ENCODE results near the gene CAMTA1. TPM values are rescaled to one million over a fixed set of nuclear protein-coding genes. Genes with fewer than 3 reads are reported as not detected.

The CAMTA1 gene
- total and polyA plus RNA-seq, 2 experiments from 2014 or later, result 89.0 to 145 TPM

DNA sequence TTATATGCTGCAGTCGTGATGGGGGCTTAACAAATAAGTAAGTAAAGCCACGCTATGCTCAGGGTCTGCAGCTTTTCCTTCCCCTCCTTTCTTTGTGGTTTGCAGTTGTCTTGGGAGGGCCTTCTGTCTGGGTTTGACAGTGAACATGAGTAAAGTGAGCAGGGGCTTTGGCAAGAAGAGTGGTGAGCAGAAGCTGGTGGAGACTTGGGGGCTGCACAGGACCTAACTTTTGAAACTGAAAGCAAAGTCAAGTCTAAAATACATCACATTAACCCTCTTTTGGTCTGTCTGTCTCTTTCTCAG, 617.2 kb downstream of the CAMTA1 start:
- TF ChIP-seq EZH2phosphoT487 (IDR thresholded peaks at IDR 0.05; ENCODE audit: low read depth, severe bottlenecking, unreplicated experiment) (no peak), EZH2 (IDR thresholded peaks at IDR 0.05; ENCODE audit: borderline replicate concordance) (no peak)
- TF ChIP-seq, protein P1, sequence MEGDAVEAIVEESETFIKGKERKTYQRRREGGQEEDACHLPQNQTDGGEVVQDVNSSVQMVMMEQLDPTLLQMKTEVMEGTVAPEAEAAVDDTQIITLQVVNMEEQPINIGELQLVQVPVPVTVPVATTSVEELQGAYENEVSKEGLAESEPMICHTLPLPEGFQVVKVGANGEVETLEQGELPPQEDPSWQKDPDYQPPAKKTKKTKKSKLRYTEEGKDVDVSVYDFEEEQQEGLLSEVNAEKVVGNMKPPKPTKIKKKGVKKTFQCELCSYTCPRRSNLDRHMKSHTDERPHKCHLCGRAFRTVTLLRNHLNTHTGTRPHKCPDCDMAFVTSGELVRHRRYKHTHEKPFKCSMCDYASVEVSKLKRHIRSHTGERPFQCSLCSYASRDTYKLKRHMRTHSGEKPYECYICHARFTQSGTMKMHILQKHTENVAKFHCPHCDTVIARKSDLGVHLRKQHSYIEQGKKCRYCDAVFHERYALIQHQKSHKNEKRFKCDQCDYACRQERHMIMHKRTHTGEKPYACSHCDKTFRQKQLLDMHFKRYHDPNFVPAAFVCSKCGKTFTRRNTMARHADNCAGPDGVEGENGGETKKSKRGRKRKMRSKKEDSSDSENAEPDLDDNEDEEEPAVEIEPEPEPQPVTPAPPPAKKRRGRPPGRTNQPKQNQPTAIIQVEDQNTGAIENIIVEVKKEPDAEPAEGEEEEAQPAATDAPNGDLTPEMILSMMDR (IDR thresholded peaks at IDR 0.05; ENCODE audit: poor library complexity), result no peak
- no peaks in the 10 kb centered on the region for H3K9me3 ChIP-seq (ENCODE audit: low read depth)
- 87% methylated on average over 2 of the region's 2 CpGs for WGBS (ENCODE audit: low lambda C conversion rate, missing lambda C conversion rate)

DNA sequence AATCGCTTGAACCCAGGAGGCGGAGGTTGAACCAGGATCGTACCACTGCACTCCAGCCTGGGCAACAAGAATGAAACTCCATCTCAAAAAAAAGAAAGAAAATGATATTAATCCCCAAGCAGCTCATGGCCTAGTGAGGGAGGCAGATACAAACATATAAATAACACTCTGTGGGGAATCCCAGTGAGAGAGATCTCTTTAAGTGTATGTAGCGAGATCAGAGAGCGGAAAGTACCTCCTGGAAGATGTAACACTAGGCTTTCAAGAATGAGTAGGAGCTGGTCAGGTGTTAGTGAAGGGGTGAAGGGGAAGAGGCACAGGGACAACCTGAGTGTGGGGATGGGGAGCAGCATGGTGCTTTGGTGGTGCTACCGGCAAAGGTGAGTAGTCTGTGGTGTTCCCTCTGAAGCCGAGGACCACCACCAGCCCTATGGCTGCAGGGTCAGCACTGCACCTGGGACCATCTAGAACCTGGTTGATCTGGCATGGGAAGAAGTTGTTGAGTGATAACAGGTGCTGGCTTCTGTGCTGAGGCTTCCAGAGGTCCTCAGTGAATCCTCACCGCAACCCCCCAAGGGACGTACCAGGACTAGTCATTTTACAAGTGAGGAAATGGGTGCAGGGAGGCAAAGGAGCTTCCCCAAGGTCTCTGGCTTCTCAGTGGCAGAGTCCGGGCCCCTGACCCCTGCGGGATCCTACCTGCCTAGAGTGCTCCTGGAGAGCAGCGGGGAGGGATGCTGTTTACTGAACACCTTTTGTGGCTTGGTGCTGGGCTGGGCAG, 618.2 kb downstream of the CAMTA1 start:
- H2AFZ ChIP-seq, result no peak overlapping the region
- H3K4me2 ChIP-seq, result no peak overlapping the region
- H3K4me1 ChIP-seq (ENCODE audit: insufficient read depth), result peaks cover 4% of the 10 kb centered on the region
- H3K27ac ChIP-seq, result no peak overlapping the region
- no peaks in the 10 kb centered on the region for H3K36me3 ChIP-seq (replicated peaks; ENCODE audit: insufficient read depth, low read depth)
- H3K79me2 ChIP-seq, result no peaks in the 10 kb centered on the region
- H3K4me3 ChIP-seq, result no peak overlapping the region
- no peak for TF ChIP-seq EZH2phosphoT487 (IDR thresholded peaks at IDR 0.05; ENCODE audit: low read depth, severe bottlenecking, unreplicated experiment)
- TF ChIP-seq, protein P1 (IDR thresholded peaks at IDR 0.05; ENCODE audit: poor library complexity), result no peak
- no peak for TF ChIP-seq EZH2 (IDR thresholded peaks at IDR 0.05; ENCODE audit: borderline replicate concordance)
- H4K20me1 ChIP-seq (ENCODE audit: insufficient read depth, poor library complexity, severe bottlenecking), result no peaks in the 10 kb centered on the region
- no peaks in the 10 kb centered on the region for H3K27me3 ChIP-seq
- DNase-seq (ENCODE audit: low spot score), result no peak
- 97% methylated on average over 12 of the region's 12 CpGs for WGBS (ENCODE audit: low lambda C conversion rate, missing lambda C conversion rate)
- H3K9me2 ChIP-seq (replicated peaks; ENCODE audit: insufficient read depth), result no peaks in the 10 kb centered on the region
- H3K9me3 ChIP-seq (ENCODE audit: low read depth), result no peaks in the 10 kb centered on the region

More for the DNA sequence above, 617.2 kb downstream of the CAMTA1 start:
- no peak overlapping the region for H3K4me2 ChIP-seq
- DNase-seq (ENCODE audit: low spot score), result no peak
- H3K27me3 ChIP-seq, result no peaks in the 10 kb centered on the region
- no peaks in the 10 kb centered on the region for H3K9me2 ChIP-seq (replicated peaks; ENCODE audit: insufficient read depth)
- no peaks in the 10 kb centered on the region for H3K36me3 ChIP-seq (replicated peaks; ENCODE audit: insufficient read depth, low read depth)
- H3K4me1 ChIP-seq (ENCODE audit: insufficient read depth), result peaks cover 4% of the 10 kb centered on the region
- no peaks in the 10 kb centered on the region for H3K79me2 ChIP-seq
- no peak overlapping the region for H3K4me3 ChIP-seq
- peak overlapping the region; percentile 82 for H3K27ac ChIP-seq
- no peak overlapping the region for H2AFZ ChIP-seq
- no peaks in the 10 kb centered on the region for H4K20me1 ChIP-seq (ENCODE audit: insufficient read depth, poor library complexity, severe bottlenecking)

DNA sequence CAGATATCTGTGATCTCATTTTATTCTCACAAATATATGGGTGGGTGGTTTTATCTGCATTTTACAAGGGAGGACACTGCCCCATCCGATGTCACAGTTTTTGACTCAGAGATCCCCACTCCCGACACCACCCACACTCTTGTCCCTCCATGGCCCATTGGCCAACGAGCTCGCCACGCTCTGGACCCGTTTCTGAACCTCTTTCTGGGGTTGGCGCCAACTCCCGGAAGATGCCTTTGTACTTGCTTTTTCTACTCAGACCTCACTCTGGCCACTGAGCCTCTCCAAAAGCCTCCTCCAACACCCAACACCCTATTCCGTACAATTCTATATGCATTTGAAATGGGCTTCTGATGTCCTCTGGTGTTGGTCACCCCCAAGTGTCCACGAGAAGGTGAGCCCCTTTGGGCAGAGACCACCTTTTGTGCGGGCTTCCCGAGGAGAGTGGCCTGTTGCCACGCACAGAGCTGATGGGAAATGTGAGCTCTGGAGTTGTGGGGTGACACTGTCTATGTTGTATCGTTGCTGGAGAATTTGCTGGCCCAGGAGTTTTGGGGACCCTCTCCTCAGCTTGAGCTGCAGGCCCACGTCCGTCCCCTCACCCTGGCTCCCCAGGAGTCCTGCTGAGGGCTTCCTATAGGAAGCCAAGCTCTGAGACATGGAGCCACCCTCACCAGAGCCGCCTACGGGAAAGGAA, 618.9 kb downstream of the CAMTA1 start:
- Histone ChIP-seq H3K4me3 (no peak overlapping the region), H3K9me3 (ENCODE audit: low read depth) (no peaks in the 10 kb centered on the region), H3K4me1 (ENCODE audit: insufficient read depth) (peaks cover 4% of the 10 kb centered on the region), H3K27me3 (no peaks in the 10 kb centered on the region), H3K36me3 (replicated peaks; ENCODE audit: insufficient read depth, low read depth) (no peaks in the 10 kb centered on the region), H3K79me2 (no peaks in the 10 kb centered on the region), H2AFZ (no peak overlapping the region), H3K27ac (no peak overlapping the region), H3K4me2 (no peak overlapping the region), H3K9me2 (replicated peaks; ENCODE audit: insufficient read depth) (no peaks in the 10 kb centered on the region), H4K20me1 (ENCODE audit: insufficient read depth, poor library complexity, severe bottlenecking) (no peaks in the 10 kb centered on the region)
- no peak for DNase-seq (ENCODE audit: low spot score)
- 95% methylated on average over 18 of the region's 18 CpGs for WGBS (ENCODE audit: low lambda C conversion rate, missing lambda C conversion rate)
- TF ChIP-seq EZH2phosphoT487 (IDR thresholded peaks at IDR 0.05; ENCODE audit: low read depth, severe bottlenecking, unreplicated experiment) (no peak), EZH2 (IDR thresholded peaks at IDR 0.05; ENCODE audit: borderline replicate concordance) (no peak)
- TF ChIP-seq, protein P1 (IDR thresholded peaks at IDR 0.05; ENCODE audit: poor library complexity), result no peak

All from hepatocyte (in vitro differentiated cells).